ENCODE results near the gene RNF157. TPM values are rescaled to one million over a fixed set of nuclear protein-coding genes. Genes with fewer than 3 reads are reported as not detected.

The RNF157 gene
- total RNA-seq, 1 experiment from 2014 or later = 4.0 TPM

DNA sequence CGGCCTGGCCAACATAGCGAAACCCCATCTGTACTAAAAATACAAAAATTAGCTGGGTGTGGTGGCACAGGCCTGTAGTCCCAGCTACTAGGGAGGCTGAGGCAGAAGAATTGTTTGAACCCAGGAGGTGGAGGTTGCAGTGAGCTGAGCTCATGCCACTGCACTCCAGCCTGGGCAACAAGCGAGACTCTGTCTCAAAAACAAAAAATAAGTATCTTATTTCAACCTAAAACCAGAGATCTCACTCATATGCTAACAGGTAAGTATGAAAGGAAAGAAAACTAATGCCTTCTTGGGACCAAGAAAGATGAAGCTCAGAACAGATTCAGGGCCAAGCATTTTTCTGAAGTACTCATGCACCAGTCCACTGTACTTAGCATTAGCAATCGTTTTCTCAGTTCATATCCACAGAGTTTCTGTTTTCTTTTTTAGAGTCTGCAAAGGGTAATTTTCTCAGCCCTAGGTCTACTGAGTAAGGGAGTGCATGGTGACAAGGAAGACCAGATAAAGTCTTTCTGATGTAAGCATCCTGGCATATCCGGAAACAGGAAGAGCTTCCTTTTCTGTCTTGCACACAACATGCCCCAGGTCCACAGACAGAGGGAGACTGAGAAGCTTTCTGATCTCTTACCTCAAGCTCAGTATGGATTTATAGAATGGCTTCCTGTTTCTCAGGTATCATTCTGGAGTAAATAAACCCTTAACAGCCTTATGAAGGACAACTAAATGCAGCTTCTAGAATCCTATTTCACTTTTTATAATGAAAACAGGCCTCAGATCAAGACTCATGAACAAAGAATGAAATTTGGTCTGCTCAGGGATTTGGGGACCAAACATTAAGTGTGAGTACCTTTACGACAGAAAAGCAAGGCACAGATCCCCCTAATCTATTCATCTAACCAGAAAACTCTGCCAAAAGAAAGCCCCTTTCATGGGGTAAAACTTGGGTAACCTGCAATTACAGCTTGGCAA lies 60.5 kb downstream of the RNF157 start:
- no peak overlapping the region for H3K4me3 ChIP-seq (ENCODE audit: low read depth in 2 of 2, low read length in 2 of 2)
- no peak for TF ChIP-seq SIN3A (IDR thresholded peaks at IDR 0.05; ENCODE audit: borderline replicate concordance, insufficient read depth, low read depth, low read length)
- TF ChIP-seq POLR2AphosphoS5 (IDR thresholded peaks at IDR 0.05; ENCODE audit: low read depth, low read length) = no peak
- TF ChIP-seq, protein P1, sequence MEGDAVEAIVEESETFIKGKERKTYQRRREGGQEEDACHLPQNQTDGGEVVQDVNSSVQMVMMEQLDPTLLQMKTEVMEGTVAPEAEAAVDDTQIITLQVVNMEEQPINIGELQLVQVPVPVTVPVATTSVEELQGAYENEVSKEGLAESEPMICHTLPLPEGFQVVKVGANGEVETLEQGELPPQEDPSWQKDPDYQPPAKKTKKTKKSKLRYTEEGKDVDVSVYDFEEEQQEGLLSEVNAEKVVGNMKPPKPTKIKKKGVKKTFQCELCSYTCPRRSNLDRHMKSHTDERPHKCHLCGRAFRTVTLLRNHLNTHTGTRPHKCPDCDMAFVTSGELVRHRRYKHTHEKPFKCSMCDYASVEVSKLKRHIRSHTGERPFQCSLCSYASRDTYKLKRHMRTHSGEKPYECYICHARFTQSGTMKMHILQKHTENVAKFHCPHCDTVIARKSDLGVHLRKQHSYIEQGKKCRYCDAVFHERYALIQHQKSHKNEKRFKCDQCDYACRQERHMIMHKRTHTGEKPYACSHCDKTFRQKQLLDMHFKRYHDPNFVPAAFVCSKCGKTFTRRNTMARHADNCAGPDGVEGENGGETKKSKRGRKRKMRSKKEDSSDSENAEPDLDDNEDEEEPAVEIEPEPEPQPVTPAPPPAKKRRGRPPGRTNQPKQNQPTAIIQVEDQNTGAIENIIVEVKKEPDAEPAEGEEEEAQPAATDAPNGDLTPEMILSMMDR (IDR thresholded peaks at IDR 0.05) = no peak
- TF ChIP-seq TCF7L2 (IDR thresholded peaks at IDR 0.05; ENCODE audit: low read depth, low read length) = no peak
- TF ChIP-seq, protein P2, sequence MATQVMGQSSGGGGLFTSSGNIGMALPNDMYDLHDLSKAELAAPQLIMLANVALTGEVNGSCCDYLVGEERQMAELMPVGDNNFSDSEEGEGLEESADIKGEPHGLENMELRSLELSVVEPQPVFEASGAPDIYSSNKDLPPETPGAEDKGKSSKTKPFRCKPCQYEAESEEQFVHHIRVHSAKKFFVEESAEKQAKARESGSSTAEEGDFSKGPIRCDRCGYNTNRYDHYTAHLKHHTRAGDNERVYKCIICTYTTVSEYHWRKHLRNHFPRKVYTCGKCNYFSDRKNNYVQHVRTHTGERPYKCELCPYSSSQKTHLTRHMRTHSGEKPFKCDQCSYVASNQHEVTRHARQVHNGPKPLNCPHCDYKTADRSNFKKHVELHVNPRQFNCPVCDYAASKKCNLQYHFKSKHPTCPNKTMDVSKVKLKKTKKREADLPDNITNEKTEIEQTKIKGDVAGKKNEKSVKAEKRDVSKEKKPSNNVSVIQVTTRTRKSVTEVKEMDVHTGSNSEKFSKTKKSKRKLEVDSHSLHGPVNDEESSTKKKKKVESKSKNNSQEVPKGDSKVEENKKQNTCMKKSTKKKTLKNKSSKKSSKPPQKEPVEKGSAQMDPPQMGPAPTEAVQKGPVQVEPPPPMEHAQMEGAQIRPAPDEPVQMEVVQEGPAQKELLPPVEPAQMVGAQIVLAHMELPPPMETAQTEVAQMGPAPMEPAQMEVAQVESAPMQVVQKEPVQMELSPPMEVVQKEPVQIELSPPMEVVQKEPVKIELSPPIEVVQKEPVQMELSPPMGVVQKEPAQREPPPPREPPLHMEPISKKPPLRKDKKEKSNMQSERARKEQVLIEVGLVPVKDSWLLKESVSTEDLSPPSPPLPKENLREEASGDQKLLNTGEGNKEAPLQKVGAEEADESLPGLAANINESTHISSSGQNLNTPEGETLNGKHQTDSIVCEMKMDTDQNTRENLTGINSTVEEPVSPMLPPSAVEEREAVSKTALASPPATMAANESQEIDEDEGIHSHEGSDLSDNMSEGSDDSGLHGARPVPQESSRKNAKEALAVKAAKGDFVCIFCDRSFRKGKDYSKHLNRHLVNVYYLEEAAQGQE (IDR thresholded peaks at IDR 0.05; ENCODE audit: insufficient read depth in 1 of 2, low read depth in 2 of 2, low read length in 1 of 2) = no peak
- no peak for DNase-seq (ENCODE audit: low read depth, low spot score)
- no peaks in the 10 kb centered on the region for H3K36me3 ChIP-seq (ENCODE audit: control insufficient read depth, insufficient read depth, low read length)
- CTCF ChIA-PET = interaction anchor here (0.5 to 1.7 kb wide), 10 partner anchors 25 to 409 kb away, joined by 3 to 11 read pairs (median 3); no protein-coding TSS in a partner anchor
- H3K27ac ChIP-seq (ENCODE audit: low read length) = no peak overlapping the region
- POLR2A ChIA-PET = interaction anchor here (0.6 kb wide), 2 partner anchors 52 to 301 kb away, joined by 3 to 6 read pairs; no protein-coding TSS in a partner anchor
- ATAC-seq = no peak
- no peaks in the 10 kb centered on the region for H3K4me1 ChIP-seq (ENCODE audit: control insufficient read depth, insufficient read depth, low read length)
- BruUV-seq (replicated peaks) = no TSS peak
- no peaks in the 10 kb centered on the region for H3K27me3 ChIP-seq (ENCODE audit: control insufficient read depth, insufficient read depth, low read length)
- in situ Hi-C loops (cut with HindIII; ENCODE audit: low pct_unique_long_range_greater_than_20kb, low sequenced_read_pairs) = no loop called here
- no peaks in the 10 kb centered on the region for H3K9me3 ChIP-seq (ENCODE audit: control insufficient read depth, insufficient read depth, low read depth, low read length)
- intact Hi-C loops (cut with micrococcal nuclease; ENCODE audit: unreplicated experiment) = loop anchor here (5.0 kb wide), 1 partner anchor 57 kb away; no protein-coding TSS in a partner anchor

DNA sequence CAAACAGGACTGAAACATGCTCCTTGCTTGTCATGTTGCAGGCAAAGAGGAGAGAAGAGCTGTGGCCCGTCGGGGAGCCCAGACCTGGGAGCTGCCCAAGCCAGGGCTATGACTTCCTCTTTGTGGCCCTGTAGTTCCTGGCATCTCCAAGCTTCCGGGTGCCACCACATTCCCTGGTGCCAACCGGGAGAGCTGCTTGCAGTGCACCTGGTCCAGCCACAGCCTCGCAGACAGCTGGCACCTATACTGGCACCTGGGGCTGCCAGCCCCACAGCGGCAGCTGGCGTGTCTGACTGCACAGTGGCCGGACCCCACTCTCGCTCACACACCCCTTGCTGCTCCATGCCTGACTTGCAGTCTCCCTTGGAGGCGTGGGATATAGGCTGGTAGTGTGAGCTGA lies 62.2 kb downstream of the RNF157 start:
- intact Hi-C loops (cut with micrococcal nuclease; ENCODE audit: unreplicated experiment) = no loop called here
- in situ Hi-C loops (cut with HindIII; ENCODE audit: low pct_unique_long_range_greater_than_20kb, low sequenced_read_pairs) = no loop called here
- TF ChIP-seq SIN3A (IDR thresholded peaks at IDR 0.05; ENCODE audit: borderline replicate concordance, insufficient read depth, low read depth, low read length) (no peak), POLR2AphosphoS5 (IDR thresholded peaks at IDR 0.05; ENCODE audit: low read depth, low read length) (no peak), TCF7L2 (IDR thresholded peaks at IDR 0.05; ENCODE audit: low read depth, low read length) (no peak)
- TF ChIP-seq, protein P1 (IDR thresholded peaks at IDR 0.05) = no peak
- TF ChIP-seq, protein P2 (IDR thresholded peaks at IDR 0.05; ENCODE audit: insufficient read depth in 1 of 2, low read depth in 2 of 2, low read length in 1 of 2) = no peak
- CTCF ChIA-PET = interaction anchor here (0.6 to 1.3 kb wide), 5 partner anchors 54 to 147 kb away, joined by 3 to 9 read pairs (median 4); no protein-coding TSS in a partner anchor
- no peaks in the 10 kb centered on the region; the same call in 1 of the 2 replicates for H3K4me1 ChIP-seq (ENCODE audit: control insufficient read depth, insufficient read depth, low read length)
- POLR2A ChIA-PET = interaction anchor here (0.6 kb wide), 1 partner anchor 63 kb away, joined by 3 read pairs; no protein-coding TSS in a partner anchor
- H3K27me3 ChIP-seq (ENCODE audit: control insufficient read depth, insufficient read depth, low read length) = no peaks in the 10 kb centered on the region
- H3K27ac ChIP-seq (ENCODE audit: low read length) = no peak overlapping the region
- no peak for DNase-seq (ENCODE audit: low read depth, low spot score)
- BruUV-seq (replicated peaks) = no TSS peak
- H3K4me3 ChIP-seq (ENCODE audit: low read depth in 2 of 2, low read length in 2 of 2) = no peak overlapping the region
- no peak for ATAC-seq
- no peaks in the 10 kb centered on the region for H3K36me3 ChIP-seq (ENCODE audit: control insufficient read depth, insufficient read depth, low read length)
- no peaks in the 10 kb centered on the region for H3K9me3 ChIP-seq (ENCODE audit: control insufficient read depth, insufficient read depth, low read depth, low read length)

All from Panc1 (cell line).